Stomach (tissue), 9 donors: ENCODE results near the gene SLC5A2. TPM values are rescaled to one million over a fixed set of nuclear protein-coding genes. Genes with fewer than 3 reads are reported as not detected.
A peak's percentile ranks its signal among the peaks of the same experiment; 100 is the strongest.
"Not testable (repeated sequence)": the region's sequence is repeated elsewhere in the genome, so short reads cannot be mapped to it uniquely, and the experiment has no call there.

Source experiments
- DNase-seq, 2 donors: peaks; one replicate each; pipeline versions ENCODE4 v3.0.0 to v3.0.0-alpha.2; 2013 to 2019
- H3K27ac ChIP-seq, 5 donors: fragments of 200-600 bp in 4 of 5; sonication (generic) in 4 of 5; one replicate each; pipeline ENCODE4 v1.5.1; 2013 to 2019; ENCODE audit warnings: mild to moderate bottlenecking in 1 of 5, moderate library complexity in 1 of 5
- H3K27me3 ChIP-seq, 3 donors: fragments of 200-600 bp; sonication (generic); one replicate each; pipeline ENCODE4 v1.5.1; 2017 to 2019; ENCODE audit warnings: mixed run types in 1 of 3
- H3K36me3 ChIP-seq, 4 donors: fragments of 200-600 bp; sonication (generic); 1 replicate in 3 of 4; 2 replicates in 1 of 4; pipeline ENCODE4 v1.5.1; 2016 to 2019
- H3K4me1 ChIP-seq, 4 donors: fragments of 200-600 bp; sonication (generic); one replicate each; pipeline ENCODE4 v1.5.1; 2016 to 2019
- H3K4me3 ChIP-seq, 4 donors: fragments of 200-600 bp; sonication (generic) in 3 of 4; one replicate each; pipeline ENCODE4 v1.5.1; 2016 to 2019; ENCODE audit warnings: mild to moderate bottlenecking in 1 of 4
- H3K9me3 ChIP-seq, 4 donors: fragments of 200-600 bp; sonication (generic); one replicate each; pipeline ENCODE4 v1.5.1; 2016 to 2019
- EP300 ChIP-seq: sonication (generic); formaldehyde crosslinking; IDR thresholded peaks from one replicate; pipeline ENCODE4 v1.6.1; 2017; ENCODE audit warnings: antibody characterized with exemption
- POLR2A ChIP-seq, 4 donors: fragments of 450-650 bp; IDR thresholded peaks; one replicate each; pipeline ENCODE4 v1.6.1; 2016; ENCODE audit warnings: antibody characterized with exemption in 4 of 4, control low read depth in 2 of 4, mild to moderate bottlenecking in 1 of 4, moderate library complexity in 1 of 4
- POLR2AphosphoS5 ChIP-seq, 3 donors: sonication (generic); formaldehyde crosslinking; IDR thresholded peaks; one replicate each; pipeline ENCODE4 v1.6.1; 2016; ENCODE audit warnings: antibody characterized with exemption in 3 of 3
- WGBS, 5 donors: extraction: QIAGEN DNeasy Blood & Tissue Kit in 3 of 5; methylation state at CpG; one replicate each; pipeline versions ENCODE4 v1.1.5 to v1.1.7; 2013 to 2018; 5-methylcytosine and 5-hydroxymethylcytosine counted together
- intact Hi-C: fragments of 100-400 bp; cut with DNase I; formaldehyde crosslinking; loops from one replicate; pipeline ENCODE4 v1.15.1; 2023; ENCODE audit warnings: low total_unique reads
- polyA plus RNA-seq, 3 donors: library from polyadenylated mRNA; stranded (reverse); fragments of 200-250 nt; gene quantifications; one replicate each; pipeline ENCODE4 v1.2.3, GENCODE V29; 2013
- total RNA-seq, 5 donors: library from RNA; depleted of rRNA; stranded (reverse); fragments of >200 nt; gene quantifications; one replicate each; pipeline versions ENCODE4 v1.1.0 to v1.2.3, GENCODE V29; 2014 to 2016
- TF ChIP-seq, protein P1 (sequence below), 7 experiments: fragments of 450-650 bp in 4 of 7; fragments of 200-600 bp in 3 of 7; sonication (generic) in 3 of 7; IDR thresholded peaks; one replicate each; pipeline ENCODE4 v1.5.1; 2016 to 2019; ENCODE audit warnings: antibody characterized with exemption in 7 of 7, control low read depth in 2 of 7, mild to moderate bottlenecking in 1 of 7
- donor health status: healthy with polysubstance abuse.
- donor health status: Bipolar disorder and iron deficiency.
- donor health status: healthy.

SLC5A2 gene
- total and polyA plus RNA-seq, 8 donors, result 0.62 to 1.8 (median 0.76) TPM; not detected in 5

DNA sequence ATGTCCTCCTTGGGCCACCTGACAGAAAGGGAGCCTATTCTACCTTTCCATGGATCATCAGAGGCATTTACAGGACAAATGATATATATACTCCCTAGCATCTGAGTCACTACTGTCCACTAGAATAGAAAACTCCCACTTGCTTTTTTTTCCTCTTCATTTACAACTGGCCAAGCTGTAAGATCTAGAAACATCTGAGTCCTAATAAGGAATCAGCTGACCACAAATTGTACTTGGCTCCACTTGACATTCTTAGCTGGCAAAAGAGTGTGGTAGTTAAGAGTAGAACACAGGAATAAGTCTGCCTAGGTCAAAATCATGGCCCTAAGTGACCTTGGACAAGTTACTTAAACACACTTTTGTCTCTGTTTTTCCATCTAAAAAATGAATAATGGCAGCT lies 20.1 kb downstream of the SLC5A2 start:
- Histone ChIP-seq H3K27me3 (no peaks in the 10 kb centered on the region), H3K9me3 (no peaks in the 10 kb centered on the region), H3K4me1 (peaks cover 9 to 32% (median 26%) of the 10 kb centered on the region in 4 donors), H3K27ac (no peak overlapping the region), H3K36me3 (peaks cover 17 to 50% (median 43%) of the 10 kb centered on the region in 4 donors), H3K4me3 (no peak overlapping the region)
- TF ChIP-seq POLR2A (IDR thresholded peaks at IDR 0.05) (no peak), POLR2AphosphoS5 (IDR thresholded peaks at IDR 0.05) (no peak), EP300 (no peak)
- TF ChIP-seq, protein P1, sequence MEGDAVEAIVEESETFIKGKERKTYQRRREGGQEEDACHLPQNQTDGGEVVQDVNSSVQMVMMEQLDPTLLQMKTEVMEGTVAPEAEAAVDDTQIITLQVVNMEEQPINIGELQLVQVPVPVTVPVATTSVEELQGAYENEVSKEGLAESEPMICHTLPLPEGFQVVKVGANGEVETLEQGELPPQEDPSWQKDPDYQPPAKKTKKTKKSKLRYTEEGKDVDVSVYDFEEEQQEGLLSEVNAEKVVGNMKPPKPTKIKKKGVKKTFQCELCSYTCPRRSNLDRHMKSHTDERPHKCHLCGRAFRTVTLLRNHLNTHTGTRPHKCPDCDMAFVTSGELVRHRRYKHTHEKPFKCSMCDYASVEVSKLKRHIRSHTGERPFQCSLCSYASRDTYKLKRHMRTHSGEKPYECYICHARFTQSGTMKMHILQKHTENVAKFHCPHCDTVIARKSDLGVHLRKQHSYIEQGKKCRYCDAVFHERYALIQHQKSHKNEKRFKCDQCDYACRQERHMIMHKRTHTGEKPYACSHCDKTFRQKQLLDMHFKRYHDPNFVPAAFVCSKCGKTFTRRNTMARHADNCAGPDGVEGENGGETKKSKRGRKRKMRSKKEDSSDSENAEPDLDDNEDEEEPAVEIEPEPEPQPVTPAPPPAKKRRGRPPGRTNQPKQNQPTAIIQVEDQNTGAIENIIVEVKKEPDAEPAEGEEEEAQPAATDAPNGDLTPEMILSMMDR (IDR thresholded peaks at IDR 0.05), result no peak
- no peak for DNase-seq
- intact Hi-C loops, result no loop called here

DNA sequence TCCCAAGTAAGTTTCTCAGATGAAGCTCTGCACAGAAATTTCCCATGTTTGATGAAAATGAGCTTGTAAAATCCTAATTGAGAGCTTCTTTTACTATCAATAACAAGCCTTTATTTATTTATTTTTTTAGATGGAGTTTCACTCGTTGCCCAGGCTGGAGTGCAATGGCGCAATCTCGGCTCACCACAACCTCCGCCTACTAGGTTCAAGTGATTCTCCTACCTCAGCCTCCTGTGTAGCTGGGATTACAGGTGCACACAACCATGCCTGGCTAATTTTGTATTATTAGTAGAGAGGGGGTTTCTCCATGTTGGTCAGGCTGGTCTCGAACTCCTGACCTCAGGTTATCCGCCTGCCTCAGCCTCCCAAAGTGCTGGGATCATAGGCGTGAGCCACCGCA lies 20.6 kb downstream of the SLC5A2 start:
- DNase-seq, H3K27ac ChIP-seq, H3K9me3 ChIP-seq, H3K27me3 ChIP-seq, intact Hi-C loops, H3K4me3 ChIP-seq: not testable (repeated sequence)
- 88 to 94% (median 92%) methylated on average over 8 of the region's 8 CpGs for WGBS, 5 donors
- H3K4me1 ChIP-seq, result peaks cover 9 to 32% (median 26%) of the 10 kb centered on the region in 4 donors
- H3K36me3 ChIP-seq, result peaks cover 13 to 44% (median 37%) of the 10 kb centered on the region in 4 donors

DNA sequence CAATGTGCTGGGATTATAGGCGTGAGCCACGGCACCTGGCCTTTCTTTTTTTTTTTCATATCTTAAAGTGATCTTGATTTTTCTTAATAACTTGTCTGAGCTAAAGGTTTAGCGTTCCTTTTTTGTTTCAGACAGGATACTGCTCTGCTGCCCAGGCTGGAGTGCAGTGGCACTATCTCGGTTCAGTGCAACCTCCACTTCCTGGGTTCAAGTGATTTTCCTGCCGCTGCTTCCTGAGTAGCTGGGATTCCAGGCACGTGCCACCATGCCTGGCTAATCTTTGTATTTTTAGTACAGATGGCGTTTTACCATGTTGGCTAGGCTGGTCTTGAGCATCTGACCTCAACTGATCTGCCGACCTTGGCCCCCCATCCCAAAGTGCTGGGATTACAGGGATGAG lies 21.2 kb downstream of the SLC5A2 start:
- intact Hi-C loops, result no loop called here
- TF ChIP-seq EP300 (no peak), POLR2A (IDR thresholded peaks at IDR 0.05) (no peak), POLR2AphosphoS5 (IDR thresholded peaks at IDR 0.05) (no peak)
- TF ChIP-seq, protein P1 (IDR thresholded peaks at IDR 0.05), result no peak
- no peak for DNase-seq
- peaks cover 11 to 37% (median 30%) of the 10 kb centered on the region in 4 donors for H3K4me1 ChIP-seq
- no peak overlapping the region for H3K27ac ChIP-seq
- H3K9me3 ChIP-seq, result no peaks in the 10 kb centered on the region
- no peaks in the 10 kb centered on the region for H3K27me3 ChIP-seq
- peaks cover 7 to 38% (median 31%) of the 10 kb centered on the region in 4 donors for H3K36me3 ChIP-seq
- no peak overlapping the region for H3K4me3 ChIP-seq
- 71 to 82% (median 73%) methylated on average over 8 of the region's 8 CpGs for WGBS, 5 donors

DNA sequence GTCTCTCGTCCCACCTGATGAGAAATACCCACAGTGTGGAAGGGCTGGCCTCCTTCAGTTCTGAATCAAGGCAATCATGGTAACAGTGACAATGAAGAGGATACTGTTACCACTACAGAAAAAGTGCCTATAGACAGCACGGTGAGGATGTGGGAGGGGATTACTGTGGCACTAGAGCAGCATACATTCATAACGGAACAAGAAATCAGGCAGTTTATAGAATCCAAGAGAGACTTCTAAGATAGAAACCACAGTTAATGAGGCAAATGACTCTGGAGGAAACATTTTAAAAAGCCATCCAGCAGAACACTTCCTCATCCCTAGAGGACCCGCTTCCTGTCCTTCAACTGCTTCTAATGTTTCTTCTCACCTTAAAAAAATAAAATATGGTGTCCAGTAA lies 22.6 kb downstream of the SLC5A2 start:
- H3K27ac ChIP-seq, result no peak overlapping the region
- no peak overlapping the region for H3K4me3 ChIP-seq
- H3K36me3 ChIP-seq, result peaks cover 0 to 25% (median 18%) of the 10 kb centered on the region in 4 donors
- no peaks in the 10 kb centered on the region for H3K27me3 ChIP-seq
- WGBS, 5 donors, result 70 to 80% (median 70%) methylated on average over 4 of the region's 4 CpGs
- TF ChIP-seq POLR2AphosphoS5 (IDR thresholded peaks at IDR 0.05), result no peak
- TF ChIP-seq, protein P1 (IDR thresholded peaks at IDR 0.05), result no peak
- TF ChIP-seq POLR2A (IDR thresholded peaks at IDR 0.05), result no peak
- TF ChIP-seq EP300, result no peak
- no peaks in the 10 kb centered on the region for H3K9me3 ChIP-seq
- peaks cover 17 to 50% (median 39%) of the 10 kb centered on the region in 4 donors for H3K4me1 ChIP-seq
- intact Hi-C loops, result no loop called here
- DNase-seq, result no peak

DNA sequence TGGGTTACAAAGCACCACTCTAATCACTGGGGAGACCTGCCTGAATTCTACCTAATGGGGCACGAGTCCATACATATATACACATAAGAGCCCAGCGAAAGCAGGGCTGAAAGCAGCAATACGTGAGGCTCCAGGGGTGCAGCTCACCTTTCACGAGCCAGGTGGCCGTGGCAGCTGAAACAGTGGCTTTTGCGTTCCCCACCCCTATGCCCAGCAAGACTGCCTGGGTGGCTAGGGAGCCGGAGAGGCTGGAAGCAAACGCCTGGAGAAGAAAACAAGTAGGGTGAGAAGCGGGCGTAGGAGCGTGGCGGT lies 24.6 kb downstream of the SLC5A2 start:
- H3K27me3 ChIP-seq, result no peaks in the 10 kb centered on the region
- no peak for DNase-seq
- H3K4me1 ChIP-seq, result peaks cover 17 to 46% (median 35%) of the 10 kb centered on the region in 4 donors
- intact Hi-C loops, result no loop called here
- no peaks in the 10 kb centered on the region for H3K9me3 ChIP-seq
- H3K4me3 ChIP-seq, result peak overlapping the region; percentile 62 to 87 (median 82)
- H3K36me3 ChIP-seq, result peaks cover 0 to 24% (median 15%) of the 10 kb centered on the region in 4 donors
- TF ChIP-seq EP300, result no peak
- TF ChIP-seq POLR2A (IDR thresholded peaks at IDR 0.05), result no peak
- TF ChIP-seq, protein P1 (IDR thresholded peaks at IDR 0.05), result no peak
- no peak for TF ChIP-seq POLR2AphosphoS5 (IDR thresholded peaks at IDR 0.05)
- WGBS, 5 donors, result 1 to 2% (median 1%) methylated on average over 7 to 12 of the region's 12 CpGs
- peak overlapping the region; percentile 90 to 98 (median 93) for H3K27ac ChIP-seq
